GM23338 (cell line): ENCODE results near the gene C11orf16.

Experiments
- CREB1 ChIP-seq: fragments of 250-450 bp; sonication (Bioruptor Pico); IDR thresholded peaks from 2 replicates; pipeline ENCODE4 v1.5.0; 2020; ENCODE audit warnings: low read depth, mild to moderate bottlenecking, moderate library complexity
- CTCF ChIP-seq, 2 experiments: fragments of 200-600 bp in 1 of 2; sonication (generic) in 1 of 2; conservative IDR thresholded peaks; 2 replicates each; pipeline versions ENCODE4 v1.5.1 to v1.6.1; 2016 to 2017; ENCODE audit warnings: antibody characterized with exemption in 2 of 2, low read depth in 2 of 2, mild to moderate bottlenecking in 2 of 2, moderate library complexity in 1 of 2
- ETS1 ChIP-seq: IDR thresholded peaks from 2 replicates; pipeline ENCODE4 v1.6.1; 2016; ENCODE audit warnings: antibody characterized with exemption
- EZH2phosphoT487 ChIP-seq: fragments of 200-600 bp; sonication (generic); IDR thresholded peaks from one replicate; pipeline ENCODE4 v1.8.1; 2018; ENCODE audit warnings: antibody characterized with exemption; ENCODE audit not compliant: unreplicated experiment
- POLR2AphosphoS5 ChIP-seq: IDR thresholded peaks from 2 replicates; pipeline ENCODE4 v1.6.1; 2016; ENCODE audit warnings: antibody characterized with exemption, low read depth
- REST ChIP-seq: IDR thresholded peaks from one replicate; pipeline ENCODE4 v1.6.1; 2018; ENCODE audit warnings: antibody characterized with exemption; ENCODE audit not compliant: unreplicated experiment

GRCh38 chr11:8907116-8907515 lies 25.6 kb downstream of the C11orf16 start:
- TF ChIP-seq CTCF (conservative IDR thresholded peaks at IDR 0.05; ENCODE audit: low read depth in 2 of 2) (no peak), ETS1 (no peak), REST (no peak), EZH2phosphoT487 (no peak), POLR2AphosphoS5 (no peak), CREB1 (CRISPR knock-in tag) (no peak)
